IMR-90 (cell line): Measurements from ENCODE around the gene DYNLT2B. TPM values are rescaled to one million over a fixed set of nuclear protein-coding genes. Genes with fewer than 3 reads are reported as not detected.
A peak's percentile ranks its signal among the peaks of the same experiment; 100 is the strongest.

Source experiments
- ATAC-seq: fragments of 200-7000 bp; cut with Tn5 transposase; 2 replicates; pipeline ENCODE4 v1.9.1; 2020; ENCODE audit warnings: low read depth, mild to moderate bottlenecking, moderate library complexity
- BruUV-seq: library from RNA; stranded (reverse); fragments of 400-500 nt; replicated peaks from 2 replicates; lab custom pipeline; 2021; lab: Mats Ljungman, UMichigan
- CTCF ChIA-PET: fragments of 300-600 bp; formaldehyde crosslinking; extraction: SDS; loops from one replicate; lab custom pipeline; 2021; ENCODE audit warnings: antibody characterized with exemption; lab: Yijun Ruan, JAX
- POLR2A ChIA-PET: fragments of 300-600 bp; sonication (Branson Sonifier 250); formaldehyde crosslinking; loops from one replicate; lab custom pipeline; 2022; ENCODE audit warnings: antibody characterized with exemption; ENCODE audit not compliant: unreplicated experiment; lab: Charles Lee
- DNase-seq: peaks from one replicate; pipeline ENCODE4 v3.0.0; 2013
- H2AFZ ChIP-seq: replicated peaks from 2 replicates; pipeline ENCODE3; 2013; ENCODE audit warnings: low read length, mild to moderate bottlenecking; ENCODE audit not compliant: poor library complexity
- H2AK5ac ChIP-seq: 2 replicates; pipeline ENCODE4 v1.6.1; 2013; ENCODE audit warnings: low read depth, low read length, inconsistent platforms
- H2AK9ac ChIP-seq: replicated peaks from 2 replicates; pipeline ENCODE3; 2013; ENCODE audit warnings: mild to moderate bottlenecking, low read depth, low read length, moderate library complexity; ENCODE audit not compliant: poor library complexity
- H2BK120ac ChIP-seq: 2 replicates; pipeline ENCODE4 v1.6.1; 2013; ENCODE audit warnings: low read depth, low read length, inconsistent platforms
- H2BK15ac ChIP-seq: 3 replicates; pipeline ENCODE4 v1.6.1; 2013; ENCODE audit warnings: low read depth, low read length, inconsistent platforms
- H2BK20ac ChIP-seq: 2 replicates; pipeline ENCODE4 v1.6.1; 2013; ENCODE audit warnings: low read depth, mild to moderate bottlenecking, inconsistent platforms, low read length, moderate library complexity
- H2BK5ac ChIP-seq: 2 replicates; pipeline ENCODE4 v1.6.1; 2013; ENCODE audit warnings: mild to moderate bottlenecking, low read depth, low read length, inconsistent platforms; ENCODE audit not compliant: poor library complexity, severe bottlenecking
- H3K14ac ChIP-seq: replicated peaks from 2 replicates; pipeline ENCODE4 v1.6.1; 2013; ENCODE audit warnings: low read depth, low read length, inconsistent platforms
- H3K18ac ChIP-seq: 2 replicates; pipeline ENCODE4 v1.6.1; 2013; ENCODE audit warnings: low read depth, low read length, control low read depth
- H3K23ac ChIP-seq: 2 replicates; pipeline ENCODE4 v1.6.1; 2013; ENCODE audit warnings: low read depth, low read length, inconsistent platforms
- H3K27ac ChIP-seq: 2 replicates; pipeline ENCODE4 v1.5.1; 2013; ENCODE audit warnings: mild to moderate bottlenecking, control low read depth, low read length; ENCODE audit not compliant: insufficient read depth
- H3K27me3 ChIP-seq: 2 replicates; pipeline ENCODE4 v1.6.1; 2013; ENCODE audit warnings: low read length; ENCODE audit not compliant: control insufficient read depth, insufficient read depth
- H3K36me3 ChIP-seq: 2 replicates; pipeline ENCODE4 v1.6.1; 2013; ENCODE audit warnings: low read length, mixed read lengths; ENCODE audit not compliant: control insufficient read depth, insufficient read depth
- H3K4ac ChIP-seq: 2 replicates; pipeline ENCODE4 v1.6.1; 2013; ENCODE audit warnings: low read depth, low read length, inconsistent platforms
- H3K4me1 ChIP-seq: 2 replicates; pipeline ENCODE4 v1.6.1; 2013; ENCODE audit warnings: low read length, mixed read lengths; ENCODE audit not compliant: control insufficient read depth, insufficient read depth
- H3K4me2 ChIP-seq: 2 replicates; pipeline ENCODE4 v1.6.1; 2013; ENCODE audit warnings: low read depth, mild to moderate bottlenecking, control low read depth, low read length, moderate library complexity
- H3K4me3 ChIP-seq: 2 replicates; pipeline ENCODE4 v1.5.1; 2013; ENCODE audit warnings: low read depth, mild to moderate bottlenecking, control low read depth, low read length, moderate library complexity; ENCODE audit not compliant: insufficient read depth
- H3K56ac ChIP-seq: 2 replicates; pipeline ENCODE4 v1.6.1; 2013; ENCODE audit warnings: low read length, inconsistent platforms; ENCODE audit not compliant: insufficient read depth; ENCODE audit errors: extremely low read depth
- H3K79me1 ChIP-seq, 2 experiments: 2 replicates each; pipeline ENCODE4 v1.6.1; 2013; ENCODE audit warnings: low read length in 2 of 2, inconsistent platforms in 1 of 2, low read depth in 1 of 2
- H3K9ac ChIP-seq: 2 replicates; pipeline ENCODE4 v1.6.1; 2013; ENCODE audit warnings: low read depth, low read length, control low read depth
- H3K9me1 ChIP-seq: 2 replicates; pipeline ENCODE4 v1.6.1; 2013; ENCODE audit warnings: low read length, inconsistent platforms; ENCODE audit not compliant: insufficient read depth
- H3K9me3 ChIP-seq: 2 replicates; pipeline ENCODE4 v1.6.1; 2013; ENCODE audit warnings: low read length; ENCODE audit not compliant: control insufficient read depth, insufficient read depth
- H4K20me1 ChIP-seq: 2 replicates; pipeline ENCODE4 v1.6.1; 2013; ENCODE audit warnings: low read length, inconsistent platforms; ENCODE audit not compliant: insufficient read depth
- H4K5ac ChIP-seq: 2 replicates; pipeline ENCODE4 v1.6.1; 2013; ENCODE audit warnings: mild to moderate bottlenecking, low read depth, low read length, control low read depth
- H4K8ac ChIP-seq, 2 experiments: 2 replicates each; pipeline ENCODE4 v1.6.1; 2013; ENCODE audit warnings: low read depth in 2 of 2, low read length in 2 of 2, control low read depth in 1 of 2, inconsistent platforms in 1 of 2
- H4K91ac ChIP-seq: 2 replicates; pipeline ENCODE4 v1.6.1; 2013; ENCODE audit warnings: low read depth, low read length, inconsistent platforms; ENCODE audit not compliant: insufficient read depth
- BHLHE40 ChIP-seq: fragments of 150-350 bp; IDR thresholded peaks from 2 replicates; pipeline ENCODE4 v1.6.1; 2016; ENCODE audit warnings: mild to moderate bottlenecking, low read depth, low read length
- CEBPB ChIP-seq: IDR thresholded peaks from 2 replicates; pipeline ENCODE4 v1.6.1; 2012; ENCODE audit warnings: low read depth, low read length, improper control_type of control experiment
- CTCF ChIP-seq: conservative IDR thresholded peaks from 2 replicates; pipeline ENCODE4 v1.5.1; 2012; ENCODE audit warnings: mild to moderate bottlenecking, low read depth, low read length, improper control_type of control experiment
- ELK1 ChIP-seq: fragments of 150-350 bp; IDR thresholded peaks from 2 replicates; pipeline ENCODE4 v1.6.1; 2016; ENCODE audit warnings: low read depth, mild to moderate bottlenecking, low read length, moderate library complexity, borderline replicate concordance
- MAFK ChIP-seq: IDR thresholded peaks from 2 replicates; pipeline ENCODE4 v1.6.1; 2012; ENCODE audit warnings: low read depth, low read length, improper control_type of control experiment
- NFE2L2 ChIP-seq: fragments of 150-350 bp; IDR thresholded peaks from 2 replicates; pipeline ENCODE4 v1.6.1; 2016; ENCODE audit warnings: low read depth, mild to moderate bottlenecking, low read length
- POLR2A ChIP-seq: IDR thresholded peaks from 2 replicates; pipeline ENCODE4 v1.6.1; 2012; ENCODE audit warnings: mild to moderate bottlenecking, low read depth, low read length
- RAD21 ChIP-seq: IDR thresholded peaks from 2 replicates; pipeline ENCODE4 v1.6.1; 2012; ENCODE audit warnings: low read length, improper control_type of control experiment
- RCOR1 ChIP-seq: IDR thresholded peaks from 2 replicates; pipeline ENCODE4 v1.6.1; 2012; ENCODE audit warnings: mild to moderate bottlenecking, low read length, improper control_type of control experiment; ENCODE audit not compliant: insufficient replicate concordance
- RFX5 ChIP-seq: IDR thresholded peaks from 2 replicates; pipeline ENCODE4 v1.8.0; 2012; ENCODE audit warnings: low read depth, mild to moderate bottlenecking, low read length, moderate library complexity
- SMC3 ChIP-seq: fragments of 150-350 bp; IDR thresholded peaks from 2 replicates; pipeline ENCODE4 v1.6.1; 2016; ENCODE audit warnings: low read depth, mild to moderate bottlenecking, antibody characterized with exemption, low read length, moderate library complexity
- USF2 ChIP-seq: fragments of 150-350 bp; IDR thresholded peaks from 2 replicates; pipeline ENCODE4 v1.6.1; 2017; ENCODE audit warnings: mild to moderate bottlenecking, antibody characterized with exemption, low read length, low read depth
- WGBS, 2 experiments: methylation state at CpG; one replicate each; pipeline versions ENCODE4 v1.1.5 to v1.1.7; 2013; ENCODE audit warnings: missing lambda C conversion rate in 2 of 2; ENCODE audit not compliant: insufficient read length in 1 of 2; ENCODE audit errors: extremely low coverage in 2 of 2; 5-methylcytosine and 5-hydroxymethylcytosine counted together
- dilution Hi-C: fragments of 300-500 bp; cut with HindIII; formaldehyde crosslinking; loops from one replicate; pipeline ENCODE4 v1.14.3; 2018; ENCODE audit warnings: low sequenced_read_pairs; ENCODE audit not compliant: unreplicated experiment
- in situ Hi-C: fragments of 300-500 bp; cut with MboI; formaldehyde crosslinking; loops from 3 replicates; pipeline ENCODE4 v1.14.3; 2019; ENCODE audit warnings: low sequenced_read_pairs, inconsistent platforms, mixed read lengths
- intact Hi-C: fragments of 100-400 bp; cut with micrococcal nuclease; formaldehyde crosslinking; loops from 2 replicates; pipeline ENCODE4 v1.10.0; 2022
- polyA plus RNA-seq, 3 experiments: library from polyadenylated mRNA; depleted of rRNA; stranded (reverse); fragments of >200 nt; gene quantifications; 2 replicates each; pipeline ENCODE4 v1.2.3, GENCODE V29; 2012; ENCODE audit warnings: low replicate concordance in 1 of 3
- total RNA-seq: library from RNA; depleted of rRNA; stranded (reverse); fragments of >200 nt; gene quantifications from 2 replicates; pipeline ENCODE4 v1.2.3, GENCODE V29; 2012

Gene DYNLT2B
- total and polyA plus RNA-seq, 2 of the 4 experiments (the other 2 are of a cell fraction): 2.2 to 6.0 TPM

GRCh38 chr3:196263819-196264218, 54.2 kb downstream of the DYNLT2B start:
- no peak overlapping the region for H4K5ac ChIP-seq
- H2AK9ac ChIP-seq: no peak overlapping the region
- H3K9ac ChIP-seq: no peak overlapping the region
- ChIA-PET CTCF (no interaction called here), POLR2A (no interaction called here)
- H3K79me1 ChIP-seq: peaks cover 26 to 44% of the 10 kb centered on the region in 2 experiments
- DNase-seq (peak; percentile 30), ATAC-seq (no peak)
- H3K4me3 ChIP-seq: no peak overlapping the region
- no peak overlapping the region for H3K4ac ChIP-seq
- intact Hi-C loops: no loop called here
- H3K56ac ChIP-seq: no peak overlapping the region
- H2BK20ac ChIP-seq: no peak overlapping the region
- no peak overlapping the region for H3K23ac ChIP-seq
- no peak overlapping the region for H2AK5ac ChIP-seq
- dilution Hi-C loops: no loop called here
- H4K91ac ChIP-seq: no peak overlapping the region
- H3K27ac ChIP-seq: no peak overlapping the region
- H2AFZ ChIP-seq: no peak overlapping the region
- peaks cover 12% of the 10 kb centered on the region for H4K20me1 ChIP-seq
- H2BK120ac ChIP-seq: no peak overlapping the region
- no peak overlapping the region for H3K18ac ChIP-seq
- H3K9me3 ChIP-seq: no peaks in the 10 kb centered on the region
- H3K14ac ChIP-seq: no peak overlapping the region
- no TSS peak for BruUV-seq
- no peak overlapping the region for H2BK5ac ChIP-seq
- no peak overlapping the region for H2BK15ac ChIP-seq
- H3K9me1 ChIP-seq: peaks cover 8% of the 10 kb centered on the region; the same call in 1 of the 2 replicates
- TF ChIP-seq BHLHE40: no peak
- no peak for TF ChIP-seq SMC3
- no peak for TF ChIP-seq CTCF
- TF ChIP-seq USF2: no peak
- no peak for TF ChIP-seq MAFK
- TF ChIP-seq ELK1: no peak
- no peak for TF ChIP-seq POLR2A
- no peak for TF ChIP-seq RCOR1
- TF ChIP-seq RAD21: no peak
- TF ChIP-seq CEBPB: no peak
- no peak for TF ChIP-seq NFE2L2
- TF ChIP-seq RFX5: no peak
- H4K8ac ChIP-seq: no peak overlapping the region
- peaks cover 11% of the 10 kb centered on the region for H3K36me3 ChIP-seq
- WGBS, 2 experiments: 94% methylated on average over 2 of the region's 7 CpGs; no CpG with 5 or more reads in 1 of the 2 experiments
- in situ Hi-C loops: no loop called here
- no peaks in the 10 kb centered on the region for H3K27me3 ChIP-seq
- peaks cover 3% of the 10 kb centered on the region for H3K4me1 ChIP-seq
- no peak overlapping the region for H3K4me2 ChIP-seq
